GM12878 (cell line): ENCODE measurements around the gene LPIN1. TPM values are rescaled to one million over a fixed set of nuclear protein-coding genes. Genes with fewer than 3 reads are reported as not detected.

Experiments
- ATAC-seq: fragments of 200-7000 bp; cut with Tn5 transposase; 3 replicates; pipeline ENCODE4 v1.9.1; 2020; ENCODE audit warnings: mild to moderate bottlenecking, moderate library complexity
- BruUV-seq: library from RNA; stranded (reverse); fragments of 400-500 nt; replicated peaks from 2 replicates; lab custom pipeline; 2021; lab: Mats Ljungman, UMichigan
- CTCF ChIA-PET: fragments of 300-600 bp; sonication (Branson Sonifier 250); formaldehyde crosslinking; extraction: SDS; loops from one replicate; lab custom pipeline; 2021; ENCODE audit warnings: inconsistent platforms; lab: Yijun Ruan, JAX
- POLR2A ChIA-PET: fragments of 350-600 bp; formaldehyde crosslinking; extraction: SDS; loops from one replicate; lab custom pipeline; 2021; ENCODE audit warnings: inconsistent platforms; lab: Charles Lee
- RAD21 ChIA-PET: fragments of 300-600 bp; sonication (Branson Sonifier 250); formaldehyde crosslinking; loops from one replicate; lab custom pipeline; 2023; ENCODE audit warnings: antibody characterized with exemption; ENCODE audit not compliant: unreplicated experiment; lab: Charles Lee
- SMC1A ChIA-PET: fragments of 300-600 bp; sonication (Branson Sonifier 250); formaldehyde crosslinking; loops from one replicate; lab custom pipeline; 2023; ENCODE audit not compliant: unreplicated experiment, uncharacterized antibody; lab: Charles Lee
- DNase-seq: peaks from one replicate; pipeline ENCODE4 v3.0.0-alpha.2; 2011; ENCODE audit warnings: low read depth, low spot score
- FAIRE-seq: peaks from 3 replicates; lab custom pipeline; 2011; peaks lifted over from hg19 to GRCh38; lab: Jason Lieb, UNC
- H2AFZ ChIP-seq: 2 replicates; pipeline ENCODE4 v1.6.0; 2011; ENCODE audit warnings: low read depth, low read length, control low read depth; ENCODE audit not compliant: control insufficient read depth
- H3K27ac ChIP-seq: 2 replicates; pipeline ENCODE4 v1.5.1; 2011; ENCODE audit warnings: control low read depth; ENCODE audit not compliant: control insufficient read depth, insufficient read depth
- H3K27me3 ChIP-seq, 2 experiments: replicated peaks in 1 of 2; 2 replicates each; pipeline versions ENCODE4 v1.6.0 to v1.6.1; 2011; ENCODE audit warnings: low read length in 1 of 2; ENCODE audit not compliant: control insufficient read depth in 2 of 2, insufficient read depth in 2 of 2
- H3K36me3 ChIP-seq, 2 experiments: 2 replicates each; pipeline ENCODE4 v1.5.1; 2011; ENCODE audit warnings: low read length in 1 of 2; ENCODE audit not compliant: control insufficient read depth in 2 of 2, insufficient read depth in 2 of 2
- H3K4me1 ChIP-seq: 2 replicates; pipeline ENCODE4 v1.6.1; 2011; ENCODE audit warnings: mild to moderate bottlenecking, low read length, moderate library complexity, mixed read lengths; ENCODE audit not compliant: control insufficient read depth, insufficient read depth
- H3K4me2 ChIP-seq: 2 replicates; pipeline ENCODE4 v1.6.0; 2011; ENCODE audit warnings: control low read depth; ENCODE audit not compliant: control insufficient read depth, insufficient read depth
- H3K4me3 ChIP-seq: fragments of 200-600 bp; sonication (generic); 2 replicates; pipeline ENCODE4 v1.5.1; 2016
- H3K79me2 ChIP-seq: 2 replicates; pipeline ENCODE4 v1.6.0; 2011; ENCODE audit warnings: low read length; ENCODE audit not compliant: control insufficient read depth, insufficient read depth
- H3K9ac ChIP-seq: 2 replicates; pipeline ENCODE4 v1.8.0; 2011; ENCODE audit warnings: low read length, control low read depth, mixed read lengths; ENCODE audit not compliant: control insufficient read depth, insufficient read depth
- H3K9me3 ChIP-seq: replicated peaks from 3 replicates; pipeline ENCODE4 v1.5.1; 2011; ENCODE audit warnings: mild to moderate bottlenecking, low read length; ENCODE audit not compliant: control insufficient read depth, insufficient read depth
- H4K20me1 ChIP-seq: 2 replicates; pipeline ENCODE4 v1.6.0; 2011; ENCODE audit not compliant: control insufficient read depth, insufficient read depth
- BHLHE40 ChIP-seq, 2 experiments: fragments of 450-650 bp in 1 of 2; IDR thresholded peaks; 2 replicates each; pipeline ENCODE4 v1.6.1; 2011 to 2017; ENCODE audit warnings: low read depth in 2 of 2, borderline replicate concordance in 1 of 2, improper control_type of control experiment in 1 of 2, low read length in 1 of 2, mild to moderate bottlenecking in 1 of 2
- CHD1 ChIP-seq: IDR thresholded peaks from 2 replicates; pipeline ENCODE4 v1.6.1; 2012; ENCODE audit warnings: low read depth, low read length, improper control_type of control experiment
- CREB1 ChIP-seq: IDR thresholded peaks from 2 replicates; pipeline ENCODE4 v1.6.1; 2012; ENCODE audit warnings: low read depth, mild to moderate bottlenecking, inconsistent platforms
- JUND ChIP-seq: IDR thresholded peaks from 2 replicates; pipeline ENCODE4 v1.6.1; 2012; ENCODE audit warnings: low read depth, mild to moderate bottlenecking, low read length, improper control_type of control experiment, moderate library complexity
- POLR2A ChIP-seq: IDR thresholded peaks from 2 replicates; pipeline ENCODE4 v1.6.1; 2011; ENCODE audit warnings: low read depth, mild to moderate bottlenecking, low read length
- WGBS: methylation state at CpG from one replicate; pipeline ENCODE4 v1.1.6; 2016; ENCODE audit warnings: low lambda C conversion rate; ENCODE audit not compliant: insufficient replicate concordance, insufficient coverage; ENCODE audit errors: missing lambda C conversion rate; 5-methylcytosine and 5-hydroxymethylcytosine counted together
- in situ Hi-C: fragments of 300-500 bp; cut with MboI; formaldehyde crosslinking; loops from 9 replicates; pipeline ENCODE4 v1.14.3; 2018; ENCODE audit warnings: mixed read lengths
- intact Hi-C: fragments of 100-400 bp; cut with micrococcal nuclease; formaldehyde crosslinking; loops from one replicate; pipeline ENCODE4 v1.14.2; 2022; ENCODE audit not compliant: unreplicated experiment
- polyA plus RNA-seq, 11 experiments: library from polyadenylated mRNA; depleted of rRNA in 4 of 11; unstranded in 6 of 11; stranded (reverse) in 5 of 11; fragments of >200 nt; fragmentation: Nextera tagmentation in 4 of 11; fragmentation: Illumina TruSeq in 1 of 11; extraction: Ambion mirVana in 4 of 11; extraction: Trizol in 1 of 11; gene quantifications; 1 replicate in 1 of 11; 2 replicates in 10 of 11; pipeline versions ENCODE4 v1.2.1 to v1.2.3, GENCODE V29; 2011 to 2016; ENCODE audit warnings: inconsistent platforms in 2 of 11, missing spikeins in 2 of 11, low read depth in 1 of 11
- total RNA-seq, 4 experiments: library from RNA; depleted of rRNA in 3 of 4; stranded (reverse); fragments of >200 nt in 3 of 4; fragmentation: Illumina TruSeq in 1 of 4; extraction: Trizol in 1 of 4; gene quantifications; 2 replicates each; pipeline versions ENCODE4 v1.2.1 to v1.2.3, GENCODE V29; 2013 to 2021
- TF ChIP-seq, protein P1 (sequence below): fragments of 450-650 bp; IDR thresholded peaks from 2 replicates; pipeline ENCODE4 v1.6.1; 2017; ENCODE audit warnings: low read depth, mild to moderate bottlenecking, moderate library complexity

Gene LPIN1
- total and polyA plus RNA-seq, 10 of the 15 experiments (the other 5 are each of a cell fraction or from before 2014, with no cell fraction given), result 18.8 to 82.5 (median 50.3) TPM

DNA sequence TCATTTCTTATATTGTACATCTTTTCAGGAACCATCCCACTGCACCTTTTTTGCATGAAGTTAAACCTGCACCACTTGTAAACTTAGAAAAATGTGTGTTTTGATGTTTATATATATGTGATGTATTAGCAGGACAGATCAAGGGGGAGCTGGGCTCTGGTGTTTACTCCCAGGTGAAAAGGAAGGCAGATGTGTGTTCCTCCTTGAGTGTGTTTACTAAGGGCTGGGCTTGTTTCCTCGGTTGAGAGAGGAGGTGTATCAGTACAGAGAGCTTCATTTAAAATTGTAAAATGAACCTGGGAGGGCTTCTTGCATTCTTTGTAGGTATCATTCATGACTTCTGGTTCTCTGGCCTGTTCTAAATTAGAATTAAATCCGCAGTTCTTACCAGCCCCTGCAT is 14.8 kb downstream of the LPIN1 start:
- no TSS peak for BruUV-seq
- no peak overlapping the region for H3K4me2 ChIP-seq
- SMC1A ChIA-PET, result interaction anchor here (1.2 to 1.7 kb wide), 2 partner anchors 14 to 26 kb away, joined by 3 to 7 read pairs; no protein-coding TSS in a partner anchor
- no peaks in the 10 kb centered on the region for H4K20me1 ChIP-seq
- intact Hi-C loops, result no loop called here
- no peak for DNase-seq
- no peaks in the 10 kb centered on the region for H3K9me3 ChIP-seq
- CTCF ChIA-PET, result interaction anchor here (0.6 to 1.5 kb wide), 5 partner anchors 8 to 68 kb away, joined by 3 to 6 read pairs (median 4); no protein-coding TSS in a partner anchor
- TF ChIP-seq CHD1 (no peak), JUND (no peak), CREB1 (no peak), BHLHE40 (IDR thresholded peaks at IDR 0.05; ENCODE audit: borderline replicate concordance in 1 of 2, low read depth in 2 of 2, low read length in 1 of 2) (no peak), POLR2A (no peak)
- TF ChIP-seq, protein P1, sequence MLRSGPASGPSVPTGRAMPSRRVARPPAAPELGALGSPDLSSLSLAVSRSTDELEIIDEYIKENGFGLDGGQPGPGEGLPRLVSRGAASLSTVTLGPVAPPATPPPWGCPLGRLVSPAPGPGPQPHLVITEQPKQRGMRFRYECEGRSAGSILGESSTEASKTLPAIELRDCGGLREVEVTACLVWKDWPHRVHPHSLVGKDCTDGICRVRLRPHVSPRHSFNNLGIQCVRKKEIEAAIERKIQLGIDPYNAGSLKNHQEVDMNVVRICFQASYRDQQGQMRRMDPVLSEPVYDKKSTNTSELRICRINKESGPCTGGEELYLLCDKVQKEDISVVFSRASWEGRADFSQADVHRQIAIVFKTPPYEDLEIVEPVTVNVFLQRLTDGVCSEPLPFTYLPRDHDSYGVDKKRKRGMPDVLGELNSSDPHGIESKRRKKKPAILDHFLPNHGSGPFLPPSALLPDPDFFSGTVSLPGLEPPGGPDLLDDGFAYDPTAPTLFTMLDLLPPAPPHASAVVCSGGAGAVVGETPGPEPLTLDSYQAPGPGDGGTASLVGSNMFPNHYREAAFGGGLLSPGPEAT, result no peak
- FAIRE-seq, result no peak
- peaks cover 8% of the 10 kb centered on the region for H3K4me1 ChIP-seq
- in situ Hi-C loops, result no loop called here
- H3K9ac ChIP-seq, result no peak overlapping the region
- H3K27me3 ChIP-seq, result no peaks in the 10 kb centered on the region
- no peak overlapping the region for H2AFZ ChIP-seq
- no peak overlapping the region for H3K4me3 ChIP-seq
- peaks cover 9 to 21% of the 10 kb centered on the region in 2 experiments; a peak in 3 of 4 replicates for H3K36me3 ChIP-seq
- 91% methylated on average over 2 of the region's 2 CpGs for WGBS
- no peak overlapping the region for H3K27ac ChIP-seq
- RAD21 ChIA-PET, result interaction anchor here (1.3 kb wide), 1 partner anchor 22 kb away, joined by 3 read pairs; no protein-coding TSS in a partner anchor
- POLR2A ChIA-PET, result interaction anchor here (1.1 kb wide), 1 partner anchor 11 kb away, joined by 3 read pairs; no protein-coding TSS in a partner anchor
- peaks cover 10% of the 10 kb centered on the region for H3K79me2 ChIP-seq
- ATAC-seq, result no peak
